Measurements from ENCODE around the gene CNTN4. TPM values are rescaled to one million over a fixed set of nuclear protein-coding genes. Genes with fewer than 3 reads are reported as not detected.

The CNTN4 gene
- total RNA-seq, 3 donors from 2014 or later, result not detected

DNA sequence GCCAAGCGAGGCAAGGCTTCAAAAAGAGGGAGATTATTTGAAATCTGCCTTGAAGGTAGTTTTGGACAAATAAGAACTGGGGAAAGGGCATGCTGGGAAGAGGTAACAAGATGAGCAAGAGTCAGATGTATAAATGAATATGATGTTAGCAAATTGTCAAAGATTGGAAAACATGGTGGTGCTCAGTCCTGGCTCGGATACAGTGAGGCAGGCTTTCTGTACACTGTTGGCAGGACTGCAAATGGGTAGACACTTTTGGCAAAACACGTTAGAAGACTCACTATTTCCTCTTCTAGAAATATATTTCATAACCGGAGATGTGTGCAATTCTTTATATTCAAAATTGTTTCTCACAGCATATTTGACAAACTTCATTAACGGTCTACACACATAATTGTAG, 581.6 kb downstream of the CNTN4 start:
- H3K27me3 Mint-ChIP-seq (ENCODE audit: low read depth), result peaks cover 7% of the 10 kb centered on the region
- no peak for DNase-seq
- no peaks in the 10 kb centered on the region for H3K9me3 Mint-ChIP-seq
- ATAC-seq, result no peak
- no peaks in the 10 kb centered on the region for H3K4me1 Mint-ChIP-seq (ENCODE audit: low read depth)
- H3K4me3 Mint-ChIP-seq, result no peak overlapping the region
- H3K36me3 Mint-ChIP-seq (ENCODE audit: insufficient read depth), result no peaks in the 10 kb centered on the region

DNA sequence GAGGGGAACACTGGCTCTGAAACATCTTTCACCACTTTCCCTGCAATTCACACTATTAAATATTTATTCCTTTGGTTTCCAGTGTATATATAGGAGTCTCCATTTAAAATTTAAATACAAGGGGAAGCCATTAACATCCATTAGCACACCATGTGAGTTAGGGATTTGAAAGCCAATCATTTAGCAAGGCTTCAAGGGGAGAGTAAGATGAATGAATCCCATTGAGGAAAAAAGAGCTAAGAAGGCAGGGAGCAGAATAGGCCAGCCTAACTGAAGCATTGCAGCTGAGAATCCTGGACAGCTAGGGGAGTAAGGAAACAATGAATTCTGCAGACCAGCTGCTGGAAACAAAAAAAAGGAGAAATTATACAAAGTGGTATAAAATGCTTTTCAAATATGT, 585.4 kb downstream of the CNTN4 start:
- DNase-seq (no peak), ATAC-seq (no peak)
- Mint-ChIP-seq H3K9me3 (no peaks in the 10 kb centered on the region), H3K36me3 (ENCODE audit: insufficient read depth) (no peaks in the 10 kb centered on the region), H3K4me1 (ENCODE audit: low read depth) (no peaks in the 10 kb centered on the region), H3K4me3 (no peak overlapping the region), H3K27me3 (ENCODE audit: low read depth) (peaks cover 7% of the 10 kb centered on the region)

DNA sequence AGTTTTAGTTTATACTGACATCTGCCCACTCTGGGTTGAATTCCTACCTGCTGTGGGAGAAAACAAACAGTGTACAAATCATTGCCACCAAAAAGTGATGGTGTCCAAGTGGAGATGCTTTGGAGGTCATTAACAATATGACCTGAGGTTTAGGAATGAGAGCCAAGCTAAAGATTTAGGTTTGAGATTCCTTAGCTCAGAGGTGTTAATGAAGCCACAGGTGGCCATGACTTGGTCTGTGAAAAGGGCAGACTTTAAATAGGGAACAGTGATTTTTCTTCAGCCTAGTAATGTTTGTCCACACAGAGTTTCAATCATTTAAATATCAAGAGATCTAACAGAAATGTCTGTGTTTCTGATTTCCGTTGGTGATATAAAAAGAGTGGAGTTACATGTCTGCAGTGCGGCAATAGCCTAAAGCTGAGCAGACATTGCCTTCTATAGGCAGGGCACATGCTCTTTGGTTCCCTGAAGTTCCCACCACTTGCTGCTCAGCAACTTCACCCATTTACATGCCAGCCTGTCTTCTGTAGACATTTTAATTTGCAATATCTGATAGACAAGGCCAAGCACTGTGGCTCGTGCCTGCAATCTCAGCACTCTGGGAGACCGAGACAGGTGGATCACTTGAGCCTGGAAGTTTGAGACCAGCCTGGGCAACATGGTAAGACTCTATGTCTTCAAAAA, 588.3 kb downstream of the CNTN4 start:
- Mint-ChIP-seq H3K4me1 (ENCODE audit: low read depth) (no peaks in the 10 kb centered on the region), H3K36me3 (ENCODE audit: insufficient read depth) (no peaks in the 10 kb centered on the region), H3K4me3 (no peak overlapping the region), H3K27me3 (ENCODE audit: low read depth) (no peaks in the 10 kb centered on the region), H3K9me3 (no peaks in the 10 kb centered on the region)
- ATAC-seq, result no peak
- no peak for DNase-seq

DNA sequence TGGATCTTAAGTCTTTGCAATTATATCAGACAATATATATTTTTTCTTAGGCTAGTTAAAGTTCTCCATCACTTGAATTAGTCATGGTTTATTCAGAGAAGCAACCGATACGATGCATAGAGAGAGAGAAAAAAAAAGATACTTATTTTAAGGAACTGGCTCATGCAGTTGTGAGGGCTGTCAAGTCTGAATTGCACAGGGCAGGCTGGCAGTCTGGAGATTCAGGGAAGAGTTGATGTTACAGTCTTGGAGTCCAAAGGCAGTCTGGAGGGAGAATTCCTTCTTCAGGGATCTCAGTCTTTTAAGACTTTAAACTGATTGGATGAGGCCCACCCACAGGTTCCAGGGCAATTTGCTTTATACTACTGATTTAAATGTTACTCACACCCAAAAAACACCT, 598.9 kb downstream of the CNTN4 start:
- ATAC-seq (no peak), DNase-seq (no peak)
- Mint-ChIP-seq H3K4me1 (ENCODE audit: low read depth) (no peaks in the 10 kb centered on the region), H3K36me3 (ENCODE audit: insufficient read depth) (no peaks in the 10 kb centered on the region), H3K9me3 (no peaks in the 10 kb centered on the region), H3K27me3 (ENCODE audit: low read depth) (no peaks in the 10 kb centered on the region), H3K4me3 (no peak overlapping the region)

DNA sequence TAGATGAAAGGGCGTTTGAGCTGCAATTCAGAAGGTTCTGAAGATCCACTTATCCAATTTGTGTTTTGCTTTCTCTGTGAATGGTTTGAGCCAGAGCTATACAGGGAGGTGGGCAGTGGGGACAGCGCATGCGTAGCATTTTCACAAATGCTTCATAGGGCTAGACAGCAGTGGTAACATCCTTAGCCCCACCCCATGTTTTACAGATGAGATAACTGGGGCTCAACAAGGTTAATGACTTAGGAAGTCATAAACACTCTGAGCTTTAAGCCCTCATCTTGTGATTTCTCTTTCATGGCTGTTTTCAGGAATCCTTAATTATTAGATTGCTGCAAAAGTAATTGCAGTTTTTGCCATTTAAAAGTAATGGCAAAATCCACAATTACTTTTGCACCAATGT, 602.8 kb downstream of the CNTN4 start:
- no peaks in the 10 kb centered on the region for H3K4me1 Mint-ChIP-seq (ENCODE audit: low read depth)
- no peak overlapping the region for H3K4me3 Mint-ChIP-seq
- ATAC-seq (no peak), DNase-seq (no peak)
- H3K9me3 Mint-ChIP-seq, result no peaks in the 10 kb centered on the region
- no peaks in the 10 kb centered on the region for H3K27me3 Mint-ChIP-seq (ENCODE audit: low read depth)
- no peaks in the 10 kb centered on the region for H3K36me3 Mint-ChIP-seq (ENCODE audit: insufficient read depth)

DNA sequence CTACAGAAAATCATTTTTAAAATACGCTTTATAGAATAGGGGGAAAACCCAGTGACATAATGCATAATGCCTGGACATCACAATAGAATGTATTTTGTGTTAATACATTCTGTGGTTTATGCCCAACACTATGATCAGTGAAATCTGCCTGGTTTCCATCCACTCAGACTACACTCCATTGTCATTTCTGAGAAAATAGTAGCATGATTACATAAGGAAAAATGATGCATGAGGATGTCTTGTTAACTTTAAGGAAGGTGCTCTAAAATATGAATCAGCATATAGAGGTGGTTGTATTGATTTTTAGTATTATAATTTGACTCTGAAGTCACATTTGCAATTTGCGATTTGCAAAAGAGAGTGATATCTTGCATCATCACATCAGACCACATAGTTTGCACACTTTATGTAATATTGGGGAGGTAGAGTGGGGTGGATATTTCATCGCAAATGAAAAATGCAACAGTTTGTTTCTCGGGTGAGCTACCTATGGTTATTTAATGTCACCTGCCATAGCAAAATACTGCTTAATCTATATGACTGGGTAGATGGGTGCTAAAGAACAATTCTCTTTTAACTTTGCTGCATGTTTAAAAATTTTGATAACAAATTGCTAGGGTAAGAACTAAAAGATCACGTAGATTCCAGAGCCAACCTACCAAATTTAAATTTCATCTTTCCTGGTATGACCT, 607.6 kb downstream of the CNTN4 start:
- Mint-ChIP-seq H3K4me1 (ENCODE audit: low read depth) (no peaks in the 10 kb centered on the region), H3K27me3 (ENCODE audit: low read depth) (no peaks in the 10 kb centered on the region), H3K9me3 (no peaks in the 10 kb centered on the region), H3K36me3 (ENCODE audit: insufficient read depth) (no peaks in the 10 kb centered on the region), H3K4me3 (no peak overlapping the region)
- ATAC-seq (no peak), DNase-seq (no peak)

DNA sequence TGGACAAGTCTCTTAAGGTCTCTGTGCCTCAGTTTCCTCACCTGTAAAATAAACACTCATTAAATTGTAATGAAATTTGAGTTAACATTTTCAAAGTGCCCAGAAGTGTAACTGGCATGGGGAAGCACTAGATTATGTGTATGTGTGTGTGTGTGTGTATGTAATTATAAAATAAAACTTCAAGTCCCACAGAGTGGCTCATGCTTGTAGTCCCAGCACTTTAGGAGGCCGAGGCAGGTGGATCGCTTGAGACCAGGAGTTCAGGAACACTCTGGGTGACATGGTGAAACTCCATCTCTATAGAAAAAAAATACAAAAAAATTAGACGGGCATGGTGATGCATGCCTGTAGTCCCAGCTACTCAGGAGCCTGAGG, 608.2 kb downstream of the CNTN4 start:
- Mint-ChIP-seq H3K27me3 (ENCODE audit: low read depth) (no peaks in the 10 kb centered on the region), H3K9me3 (no peaks in the 10 kb centered on the region), H3K36me3 (ENCODE audit: insufficient read depth) (no peaks in the 10 kb centered on the region), H3K4me3 (no peak overlapping the region), H3K4me1 (ENCODE audit: low read depth) (no peaks in the 10 kb centered on the region)
- DNase-seq (no peak), ATAC-seq (no peak)

DNA sequence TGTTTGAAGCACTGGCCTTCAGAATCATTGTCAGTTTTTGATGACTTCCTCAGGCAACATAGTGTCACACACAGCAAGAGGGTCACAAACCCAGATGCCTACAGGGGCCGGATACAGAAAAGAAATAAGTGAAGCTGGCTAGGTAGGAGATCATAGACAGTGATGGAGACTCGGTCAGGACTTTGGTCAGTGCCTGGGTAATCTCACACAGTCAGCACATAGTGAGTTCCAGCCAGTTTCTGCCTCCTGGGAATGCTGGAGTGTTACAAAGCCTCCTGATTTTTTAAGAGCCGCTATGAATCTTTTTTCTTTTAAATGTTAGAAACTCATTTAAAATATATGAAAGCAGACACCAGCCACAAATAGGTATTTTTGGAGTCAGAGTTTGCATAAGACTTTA, 612.4 kb downstream of the CNTN4 start:
- no peak for DNase-seq
- no peaks in the 10 kb centered on the region for H3K27me3 Mint-ChIP-seq (ENCODE audit: low read depth)
- no peaks in the 10 kb centered on the region for H3K36me3 Mint-ChIP-seq (ENCODE audit: insufficient read depth)
- no peaks in the 10 kb centered on the region for H3K4me1 Mint-ChIP-seq (ENCODE audit: low read depth)
- ATAC-seq, result no peak
- H3K9me3 Mint-ChIP-seq, result no peaks in the 10 kb centered on the region
- H3K4me3 Mint-ChIP-seq, result no peak overlapping the region

DNA sequence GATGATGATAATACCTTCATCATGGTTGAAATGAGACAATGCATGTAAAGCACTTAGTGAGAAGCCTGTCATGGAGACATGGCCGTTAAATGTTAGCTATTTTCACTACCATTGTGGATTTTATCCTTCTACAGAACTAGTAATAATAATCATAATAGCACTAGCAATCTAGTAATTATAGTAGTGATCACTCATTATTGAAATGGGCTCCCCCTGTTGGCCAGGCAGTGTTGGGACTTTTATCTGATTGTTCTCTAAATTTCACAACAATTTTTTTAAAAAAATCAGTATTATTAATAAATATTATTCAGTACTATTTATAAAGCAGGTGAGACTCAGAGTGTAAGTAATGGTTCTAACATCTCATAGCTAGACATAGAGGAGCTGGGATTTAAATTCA, 615.3 kb downstream of the CNTN4 start:
- ATAC-seq (no peak), DNase-seq (no peak)
- H3K4me3 Mint-ChIP-seq, result no peak overlapping the region
- H3K9me3 Mint-ChIP-seq, result no peaks in the 10 kb centered on the region
- no peaks in the 10 kb centered on the region for H3K36me3 Mint-ChIP-seq (ENCODE audit: insufficient read depth)
- H3K27me3 Mint-ChIP-seq (ENCODE audit: low read depth), result no peaks in the 10 kb centered on the region
- H3K4me1 Mint-ChIP-seq (ENCODE audit: low read depth), result no peaks in the 10 kb centered on the region

DNA sequence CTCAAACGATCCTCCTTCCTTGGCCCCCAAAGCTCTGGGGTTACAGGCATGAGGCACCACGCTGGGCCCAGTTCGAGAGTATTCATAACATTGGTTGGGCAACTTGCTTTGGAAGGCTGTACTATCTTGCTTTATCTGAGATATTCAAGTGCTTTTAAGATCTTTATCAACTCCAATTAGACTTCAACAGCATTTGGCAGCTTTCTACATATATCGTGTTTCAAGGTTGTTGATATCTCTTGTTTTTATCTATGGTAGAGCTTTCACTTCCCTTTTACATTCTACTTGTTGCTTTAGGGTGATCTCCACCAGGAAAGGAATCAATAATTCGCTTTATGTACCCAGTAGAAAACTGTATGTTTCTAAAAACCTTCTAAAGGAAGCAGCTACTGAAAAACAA, 616.2 kb downstream of the CNTN4 start:
- no peaks in the 10 kb centered on the region for H3K9me3 Mint-ChIP-seq
- no peak for DNase-seq
- no peaks in the 10 kb centered on the region for H3K4me1 Mint-ChIP-seq (ENCODE audit: low read depth)
- H3K4me3 Mint-ChIP-seq, result no peak overlapping the region
- no peaks in the 10 kb centered on the region for H3K27me3 Mint-ChIP-seq (ENCODE audit: low read depth)
- no peaks in the 10 kb centered on the region for H3K36me3 Mint-ChIP-seq (ENCODE audit: insufficient read depth)
- ATAC-seq, result no peak

DNA sequence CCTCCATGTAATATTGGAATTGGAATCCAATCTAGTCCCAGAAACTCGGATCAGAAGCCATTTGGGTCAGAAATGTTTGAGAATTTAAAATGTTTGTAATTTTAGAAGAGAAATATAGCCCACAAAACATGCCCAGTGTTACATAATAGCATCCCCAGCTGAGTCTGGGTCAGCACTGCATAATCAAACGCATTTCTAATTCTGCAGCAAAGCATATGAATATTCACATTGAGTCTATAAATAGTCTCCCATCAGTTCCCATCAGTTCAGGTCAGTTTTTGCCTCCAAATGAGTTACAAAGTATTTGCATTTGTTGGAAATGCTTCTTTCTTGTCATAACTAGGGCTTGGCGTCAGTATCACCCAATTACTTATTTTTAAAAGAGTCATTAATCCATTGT, 628.4 kb downstream of the CNTN4 start:
- H3K4me3 Mint-ChIP-seq, result no peak overlapping the region
- H3K27me3 Mint-ChIP-seq (ENCODE audit: low read depth), result no peaks in the 10 kb centered on the region
- H3K36me3 Mint-ChIP-seq (ENCODE audit: insufficient read depth), result no peaks in the 10 kb centered on the region
- DNase-seq, result no peak
- no peaks in the 10 kb centered on the region for H3K9me3 Mint-ChIP-seq
- no peak for ATAC-seq
- no peaks in the 10 kb centered on the region for H3K4me1 Mint-ChIP-seq (ENCODE audit: low read depth)

DNA sequence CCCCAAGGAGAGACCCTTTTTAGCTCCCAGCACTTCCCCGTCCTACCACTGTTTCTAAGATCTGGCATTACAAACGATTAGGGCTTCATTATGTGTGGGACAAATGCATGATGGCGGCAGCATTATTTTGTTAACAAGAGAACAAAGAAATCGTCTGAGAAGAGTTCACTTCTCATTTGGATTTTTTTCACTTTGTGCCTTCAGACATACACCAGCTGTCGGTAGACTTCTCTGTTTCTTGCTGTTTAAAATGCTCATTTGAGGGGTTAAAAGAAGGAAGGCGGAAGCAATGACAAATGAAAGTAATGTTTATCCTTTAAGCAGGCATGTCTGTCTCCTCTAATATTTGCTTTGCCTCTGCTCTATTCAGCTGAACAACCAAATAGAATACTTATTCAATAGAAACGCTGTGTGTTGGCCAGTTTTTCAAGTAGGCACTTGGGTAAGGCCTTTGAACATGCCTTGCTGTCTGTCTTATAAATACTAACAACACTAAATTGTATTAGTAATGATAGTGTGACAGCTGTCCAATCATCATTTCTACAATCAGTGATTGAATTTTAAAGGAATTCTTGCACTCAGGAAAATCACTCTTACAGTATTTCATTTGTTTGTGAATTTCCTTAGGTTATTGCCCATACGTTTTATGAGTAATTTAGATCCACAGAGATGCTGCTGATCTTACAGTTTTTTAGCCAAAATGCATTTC, 629.1 kb downstream of the CNTN4 start:
- Mint-ChIP-seq H3K4me1 (ENCODE audit: low read depth) (no peaks in the 10 kb centered on the region), H3K4me3 (no peak overlapping the region), H3K27me3 (ENCODE audit: low read depth) (no peaks in the 10 kb centered on the region), H3K36me3 (ENCODE audit: insufficient read depth) (no peaks in the 10 kb centered on the region), H3K9me3 (no peaks in the 10 kb centered on the region)
- no peak for ATAC-seq
- no peak for DNase-seq

DNA sequence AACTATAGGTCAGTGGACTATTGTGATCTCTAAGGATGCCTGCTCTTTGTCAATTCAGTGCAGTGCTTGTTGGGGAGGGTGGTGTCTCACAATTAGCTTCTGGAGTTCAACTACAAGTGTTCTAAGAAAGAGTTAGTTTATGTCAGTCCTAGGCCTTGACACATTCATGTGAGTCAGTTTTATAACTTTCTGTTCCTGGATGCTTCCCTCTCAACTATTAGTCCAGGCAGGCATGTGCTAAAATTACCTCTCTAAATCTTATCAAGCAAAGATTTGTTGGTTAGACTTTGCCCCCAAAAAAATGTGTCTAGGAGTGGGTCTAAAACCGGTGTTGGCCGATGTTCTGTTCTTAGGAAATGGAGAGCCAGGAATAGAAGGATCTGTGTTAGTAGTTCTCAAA, 633.2 kb downstream of the CNTN4 start:
- Mint-ChIP-seq H3K4me3 (no peak overlapping the region), H3K4me1 (ENCODE audit: low read depth) (no peaks in the 10 kb centered on the region), H3K36me3 (ENCODE audit: insufficient read depth) (no peaks in the 10 kb centered on the region), H3K27me3 (ENCODE audit: low read depth) (peaks cover 7% of the 10 kb centered on the region), H3K9me3 (no peaks in the 10 kb centered on the region)
- DNase-seq (no peak), ATAC-seq (no peak)

DNA sequence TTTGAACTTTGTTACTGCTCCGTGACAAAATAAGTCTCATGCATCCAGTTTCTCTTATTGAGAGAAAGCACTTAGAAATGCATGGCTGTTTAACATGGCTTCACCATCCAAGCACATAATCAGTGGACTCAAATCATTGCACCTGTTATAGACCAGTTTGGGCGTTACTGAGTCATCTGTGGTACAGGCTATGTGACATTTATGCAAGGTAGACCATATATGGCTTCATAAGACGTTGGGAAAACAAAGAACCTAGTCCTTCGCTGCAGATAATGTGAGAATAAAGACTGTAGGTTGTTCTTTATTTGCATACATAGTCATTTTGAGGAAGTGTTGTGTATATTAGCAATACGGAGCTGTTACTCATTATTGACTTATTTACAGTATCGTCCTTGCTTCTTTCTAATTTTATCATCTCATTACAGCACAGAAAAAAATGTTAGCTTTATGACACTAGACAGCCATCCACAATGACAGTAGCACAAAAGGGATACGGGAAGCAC, 636.8 kb downstream of the CNTN4 start:
- H3K4me1 Mint-ChIP-seq (ENCODE audit: low read depth), result no peaks in the 10 kb centered on the region
- H3K36me3 Mint-ChIP-seq (ENCODE audit: insufficient read depth), result no peaks in the 10 kb centered on the region
- no peaks in the 10 kb centered on the region for H3K9me3 Mint-ChIP-seq
- DNase-seq, result no peak
- H3K4me3 Mint-ChIP-seq, result no peak overlapping the region
- peaks cover 7% of the 10 kb centered on the region for H3K27me3 Mint-ChIP-seq (ENCODE audit: low read depth)
- no peak for ATAC-seq

DNA sequence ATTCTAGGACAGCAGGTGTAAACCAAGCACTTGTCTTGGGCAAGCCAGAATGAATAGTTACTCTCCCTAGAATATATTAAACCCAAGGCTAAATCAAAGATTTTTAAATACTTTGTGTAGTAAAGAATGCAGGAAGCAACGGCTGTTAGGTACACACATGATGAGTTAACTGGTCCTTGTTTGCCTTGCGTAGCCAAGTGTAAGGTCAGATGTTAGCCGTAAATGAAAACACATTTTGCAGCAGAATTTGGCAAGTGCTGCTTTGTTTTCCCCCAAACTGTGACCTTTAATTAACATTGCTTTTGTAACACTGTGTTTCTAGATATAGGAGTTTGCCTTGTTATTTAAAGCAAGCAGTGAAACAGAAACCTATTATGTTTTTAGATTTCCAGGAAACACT, 642.9 kb downstream of the CNTN4 start:
- H3K4me3 Mint-ChIP-seq, result no peak overlapping the region
- H3K4me1 Mint-ChIP-seq (ENCODE audit: low read depth), result no peaks in the 10 kb centered on the region
- DNase-seq (no peak), ATAC-seq (no peak)
- H3K9me3 Mint-ChIP-seq, result no peaks in the 10 kb centered on the region
- no peaks in the 10 kb centered on the region for H3K36me3 Mint-ChIP-seq (ENCODE audit: insufficient read depth)
- H3K27me3 Mint-ChIP-seq (ENCODE audit: low read depth), result peaks cover 2% of the 10 kb centered on the region

All from activated T-cell treated with anti-CD3 and anti-CD28 coated beads, Interleukin-2, amount 50 U/mL, for 4 hours (primary cell).